ENCODE results near the gene SLC34A3.

Gene SLC34A3

GRCh38 chr9:137189297-137190295, 41.1 kb upstream of the SLC34A3 start:
- H3K36me3 ChIP-seq (replicated peaks) = peaks cover 13% of the 10 kb centered on the region
- in situ Hi-C loops (cut with HindIII; ENCODE audit: low pct_ligation_motif_present, low sequenced_read_pairs) = no loop called here
- DNase-seq = no peak
- peak overlapping the region; percentile 86 for H3K4me3 ChIP-seq (ENCODE audit: low read depth, low read length)
- H3K27ac ChIP-seq = peak overlapping the region; percentile 98
- TF ChIP-seq CTCF (IDR thresholded peaks at IDR 0.05; ENCODE audit: low read depth, low read length, missing control alignments) = no peak
- no peaks in the 10 kb centered on the region for H3K27me3 ChIP-seq (replicated peaks)

DNA sequence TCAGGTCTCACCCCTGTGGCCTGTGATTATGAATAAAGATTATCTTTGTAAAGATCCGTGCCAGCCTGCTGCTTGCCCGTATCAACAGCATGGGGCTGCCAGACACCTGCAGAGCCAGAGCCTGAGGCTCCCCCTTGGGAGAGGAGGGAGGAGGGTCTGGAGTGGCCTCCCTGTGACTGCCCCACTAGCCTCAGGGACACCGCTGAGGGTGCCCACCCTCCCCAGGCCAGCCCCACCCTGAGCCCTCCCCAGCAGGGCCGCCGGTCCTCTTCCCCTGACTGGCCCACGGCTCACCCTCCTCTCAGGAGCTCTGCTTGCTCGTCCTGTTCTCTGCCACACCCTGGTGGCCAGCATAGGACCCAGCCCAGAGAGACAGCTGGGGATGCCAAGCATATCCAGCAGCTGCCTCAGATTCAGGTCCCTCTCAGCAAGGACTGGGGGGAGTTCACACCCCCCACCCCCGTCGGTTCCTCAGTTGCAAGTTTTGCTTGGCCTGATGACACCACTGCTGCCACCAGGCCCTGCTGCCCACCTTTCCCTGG, 40.3 kb upstream of the SLC34A3 start:
- no peak for DNase-seq
- TF ChIP-seq CTCF (IDR thresholded peaks at IDR 0.05; ENCODE audit: low read depth, low read length, missing control alignments) = no peak
- in situ Hi-C loops (cut with HindIII; ENCODE audit: low pct_ligation_motif_present, low sequenced_read_pairs) = no loop called here
- H3K4me3 ChIP-seq (ENCODE audit: low read depth, low read length) = no peak overlapping the region
- peaks cover 13% of the 10 kb centered on the region for H3K36me3 ChIP-seq (replicated peaks)
- H3K27ac ChIP-seq = no peak overlapping the region
- H3K27me3 ChIP-seq (replicated peaks) = no peaks in the 10 kb centered on the region

DNA sequence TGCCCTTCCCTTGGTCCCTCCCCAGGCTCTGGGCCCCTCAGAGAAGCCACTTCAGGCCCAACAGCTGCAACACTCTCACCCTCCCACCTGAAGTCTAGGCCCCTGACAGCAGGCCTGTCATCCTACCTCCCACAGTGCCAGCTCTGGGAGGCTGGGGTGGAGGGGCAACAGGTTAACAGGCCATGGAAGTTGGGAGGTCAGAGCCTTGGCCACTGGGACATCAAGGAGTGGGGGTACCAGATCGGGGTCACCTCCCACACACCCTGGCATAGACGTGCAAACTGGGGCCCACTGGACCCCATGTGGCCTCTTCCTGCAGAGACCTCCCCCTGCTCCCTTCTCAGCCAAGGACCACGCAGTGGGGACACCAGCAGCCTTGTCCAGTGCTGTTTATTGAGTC, 39.5 kb upstream of the SLC34A3 start:
- no peak for DNase-seq
- Histone ChIP-seq H3K36me3 (replicated peaks) (peaks cover 13% of the 10 kb centered on the region), H3K27ac (no peak overlapping the region), H3K27me3 (replicated peaks) (no peaks in the 10 kb centered on the region), H3K4me3 (ENCODE audit: low read depth, low read length) (no peak overlapping the region)
- TF ChIP-seq CTCF (IDR thresholded peaks at IDR 0.05; ENCODE audit: low read depth, low read length, missing control alignments) = no peak
- in situ Hi-C loops (cut with HindIII; ENCODE audit: low pct_ligation_motif_present, low sequenced_read_pairs) = no loop called here

DNA sequence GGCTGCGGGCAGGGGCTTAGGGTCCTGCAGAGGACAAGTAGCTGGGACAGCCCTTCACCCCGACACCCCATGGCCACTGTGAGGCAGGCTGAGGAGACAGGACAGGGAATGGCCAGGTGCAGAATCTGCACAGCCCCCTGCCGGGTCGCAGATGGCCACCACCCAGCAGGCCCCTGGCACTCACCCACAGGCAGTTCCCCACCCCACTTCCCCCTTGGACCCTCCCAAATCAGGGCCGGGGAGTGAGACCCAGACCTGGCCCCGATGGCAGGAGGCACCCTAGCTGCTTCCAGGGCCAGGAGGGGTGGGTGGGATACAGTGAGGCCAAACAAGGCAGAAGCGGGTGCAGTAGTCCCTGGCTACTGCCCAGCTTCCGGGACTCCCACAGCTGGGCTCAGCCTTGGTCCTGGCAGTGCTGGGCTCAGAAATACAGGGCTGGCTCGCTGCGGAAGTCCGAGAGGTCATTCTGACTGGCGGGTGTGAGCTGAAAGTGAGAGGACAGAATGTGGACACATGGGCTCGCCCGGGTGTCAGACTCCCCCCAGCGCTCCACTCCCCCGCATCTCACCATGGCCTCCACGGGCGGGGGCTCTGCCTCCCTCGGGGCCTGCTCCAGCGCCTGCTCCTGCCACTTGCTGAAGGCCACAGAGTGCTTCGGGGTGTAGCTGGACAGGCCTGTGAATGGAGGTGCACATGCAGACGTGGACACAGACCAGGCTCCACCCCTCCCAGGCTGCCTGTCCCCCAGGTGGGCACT, 38.8 kb upstream of the SLC34A3 start:
- TF ChIP-seq CTCF (IDR thresholded peaks at IDR 0.05; ENCODE audit: low read depth, low read length, missing control alignments) = no peak

GRCh38 chr9:137192448-137192780, 38.3 kb upstream of the SLC34A3 start:
- TF ChIP-seq CTCF (IDR thresholded peaks at IDR 0.05; ENCODE audit: low read depth, low read length, missing control alignments) = no peak
- H3K36me3 ChIP-seq (replicated peaks) = peaks cover 13% of the 10 kb centered on the region
- DNase-seq = no peak
- in situ Hi-C loops (cut with HindIII; ENCODE audit: low pct_ligation_motif_present, low sequenced_read_pairs) = no loop called here
- H3K27me3 ChIP-seq (replicated peaks) = no peaks in the 10 kb centered on the region
- H3K27ac ChIP-seq = no peak overlapping the region
- no peak overlapping the region for H3K4me3 ChIP-seq (ENCODE audit: low read depth, low read length)

More for the DNA sequence above, 38.8 kb upstream of the SLC34A3 start:
- Histone ChIP-seq H3K27me3 (replicated peaks) (no peaks in the 10 kb centered on the region), H3K36me3 (replicated peaks) (peaks cover 13% of the 10 kb centered on the region), H3K27ac (no peak overlapping the region), H3K4me3 (ENCODE audit: low read depth, low read length) (no peak overlapping the region)
- in situ Hi-C loops (cut with HindIII; ENCODE audit: low pct_ligation_motif_present, low sequenced_read_pairs) = no loop called here
- DNase-seq = no peak
